GM12892 (cell line): ENCODE results near the gene CLDN20.

Experiments
- POLR2A ChIP-seq: IDR thresholded peaks from 2 replicates; pipeline ENCODE4 v1.6.1; 2011; ENCODE audit warnings: low read depth, low read length, control low read depth
- POLR2AphosphoS5 ChIP-seq: IDR thresholded peaks from 2 replicates; pipeline ENCODE4 v1.6.1; 2011; ENCODE audit warnings: low read depth, low read length, control low read depth

DNA sequence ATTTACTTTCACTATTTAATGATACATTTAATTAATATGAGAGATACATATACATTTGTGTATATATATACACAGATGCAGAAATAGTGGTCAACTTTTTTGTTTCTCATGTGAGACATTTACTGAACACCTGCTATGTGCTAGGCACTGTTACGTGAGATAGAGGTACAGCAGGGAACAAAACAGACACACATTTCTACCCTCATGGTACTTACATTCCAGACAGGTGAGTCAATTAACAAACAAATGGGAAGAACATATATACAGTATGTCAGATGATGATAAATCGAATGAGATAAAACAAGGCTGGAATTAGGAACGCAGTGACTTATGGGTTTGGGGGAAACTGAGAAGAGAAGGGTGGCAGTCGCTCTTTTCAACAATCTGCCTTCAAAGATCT is 45.3 kb downstream of the CLDN20 start:
- TF ChIP-seq POLR2A (no peak), POLR2AphosphoS5 (no peak)
